Activated CD8-positive, alpha-beta memory T cell treated with anti-CD3 and anti-CD28 coated beads for 1 hour (primary cell): Measurements from ENCODE around the gene TFR2.

Experiments
- DNase-seq, 2 donors: peaks; one replicate each; pipeline ENCODE4 v3.0.0-alpha.2; 2020; ENCODE audit warnings: low read depth in 1 of 2; ENCODE audit errors: extremely low read depth in 1 of 2

The TFR2 gene

GRCh38 chr7:100613412-100614175 is 27.8 kb downstream of the TFR2 start:
- no peak for DNase-seq

- DNase-seq: no peak
These were observed 28.5 kb downstream of the TFR2 start for GRCh38 chr7:100612730-100613390.

- DNase-seq: peak; percentile 93 to 96
These were observed 29.2 kb downstream of the TFR2 start, which contains the start of gene MOSPD3 for GRCh38 chr7:100611983-100612729. Gene MOSPD3 (plus strand): TSS chr7:100612540. CDS start chr7:100612792, 252 bp downstream.

GRCh38 chr7:100609958-100610357 is 31.4 kb downstream of the TFR2 start:
- DNase-seq: no peak

GRCh38 chr7:100607111-100607510 is 34.2 kb downstream of the TFR2 start:
- DNase-seq: no peak

- no peak for DNase-seq
These were observed 35.0 kb downstream of the TFR2 start for GRCh38 chr7:100606313-100606712.

- DNase-seq: no peak
These were observed 36.1 kb downstream of the TFR2 start for GRCh38 chr7:100604976-100605911.

GRCh38 chr7:100604028-100604975 is 37.0 kb downstream of the TFR2 start:
- peak; percentile 34 to 61 for DNase-seq

- no peak for DNase-seq
These were observed 37.7 kb downstream of the TFR2 start for GRCh38 chr7:100603726-100604027.

- no peak for DNase-seq
These were observed 38.2 kb downstream of the TFR2 start for GRCh38 chr7:100602889-100603725.

- no peak for DNase-seq
These were observed 40.7 kb downstream of the TFR2 start for GRCh38 chr7:100600730-100601038.

- no peak for DNase-seq
These were observed 41.2 kb downstream of the TFR2 start for GRCh38 chr7:100599911-100600729.

- no peak for DNase-seq
These were observed 42.9 kb downstream of the TFR2 start for GRCh38 chr7:100598425-100598824.

GRCh38 chr7:100595188-100595587 is 46.2 kb downstream of the TFR2 start:
- no peak for DNase-seq

GRCh38 chr7:100591596-100591995 is 49.8 kb downstream of the TFR2 start:
- no peak for DNase-seq

GRCh38 chr7:100590077-100590737 is 51.1 kb downstream of the TFR2 start:
- DNase-seq: no peak

GRCh38 chr7:100589341-100589947 is 51.9 kb downstream of the TFR2 start:
- no peak for DNase-seq
